GM19328 (cell line): ENCODE results near the gene TMEM144.
"Not testable (repeated sequence)": the region's sequence is repeated elsewhere in the genome, so short reads cannot be mapped to it uniquely, and the experiment has no call there.

Experiments
- ATAC-seq: cut with Tn5 transposase; IDR thresholded peaks from one replicate; pipeline ENCODE4 v1.9.1; 2021; ENCODE audit warnings: mild to moderate bottlenecking, moderate library complexity; ENCODE audit not compliant: unreplicated experiment

The TMEM144 gene

DNA sequence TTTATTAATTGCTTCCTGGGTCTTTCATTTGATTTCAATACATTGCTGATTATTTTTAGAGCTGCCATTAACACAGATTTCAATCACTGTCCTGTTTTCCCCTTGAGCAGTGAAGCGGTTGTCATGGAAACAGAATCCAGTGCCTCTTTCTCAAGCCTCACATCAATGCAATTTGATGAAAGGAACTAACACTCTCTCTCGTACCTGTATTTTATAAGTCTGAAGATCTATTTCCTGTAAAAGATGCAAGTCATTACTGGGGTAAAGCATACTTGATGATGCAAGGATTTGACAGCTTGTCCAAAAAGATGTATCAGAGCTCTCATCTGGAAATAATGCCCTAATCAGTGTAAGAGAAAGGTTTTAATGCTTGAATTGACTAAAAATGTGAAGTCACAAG, 19.6 kb upstream of the TMEM144 start:
- no peak for ATAC-seq

DNA sequence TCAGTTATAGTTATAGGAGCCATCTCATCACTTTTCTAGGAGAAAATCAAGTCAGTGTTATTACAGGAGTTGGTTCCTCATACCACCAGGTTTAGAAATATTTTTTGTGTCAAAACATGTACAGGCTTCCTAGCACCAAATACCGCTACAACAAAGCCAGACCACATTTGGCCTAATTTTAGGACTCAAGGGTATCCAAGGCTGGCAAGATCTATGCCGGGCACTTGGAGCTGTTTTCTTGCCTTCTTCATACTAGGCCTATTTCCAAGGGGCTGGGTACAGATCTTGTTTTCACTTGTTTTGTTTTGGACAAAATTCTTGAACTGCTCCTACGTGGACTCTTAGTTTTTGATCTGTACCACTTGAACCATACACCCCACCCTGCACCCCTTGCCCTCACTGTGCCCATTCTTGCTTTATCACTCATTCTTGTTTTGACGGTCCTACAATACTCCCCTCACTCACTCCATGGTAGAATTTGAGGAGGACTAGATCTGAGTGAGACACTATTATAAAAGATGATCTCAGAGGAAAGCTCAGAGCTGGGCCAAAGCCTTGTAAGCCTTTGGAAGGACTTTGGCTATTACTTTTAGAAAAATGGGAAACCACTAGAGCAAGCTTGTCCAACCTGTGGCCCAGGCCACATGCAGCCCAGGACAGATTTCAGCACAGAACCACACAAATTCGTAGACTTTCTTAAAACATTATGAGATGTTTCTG, 17.7 kb upstream of the TMEM144 start:
- ATAC-seq, result no peak

GRCh38 chr4:158193171-158193749, 17.0 kb upstream of the TMEM144 start:
- ATAC-seq, result no peak

DNA sequence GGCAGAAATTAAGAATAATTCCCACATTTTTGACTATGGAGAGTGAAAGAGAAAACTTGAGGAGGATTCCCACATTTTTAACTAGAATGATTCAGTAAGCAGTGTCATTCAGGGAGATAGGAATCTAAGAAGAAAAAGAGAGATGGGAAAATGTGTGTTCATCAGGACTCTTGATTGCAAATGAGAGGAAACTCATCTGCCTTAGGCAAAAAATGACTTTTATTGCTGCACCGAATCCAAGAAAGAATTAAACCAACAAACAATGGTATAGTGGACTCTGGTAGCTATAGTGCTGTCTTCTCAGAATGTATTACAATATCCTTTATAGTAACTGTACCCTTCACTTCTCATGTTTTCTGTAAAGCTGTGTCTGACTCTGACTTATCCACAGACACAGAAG, 15.0 kb upstream of the TMEM144 start:
- no peak for ATAC-seq

DNA sequence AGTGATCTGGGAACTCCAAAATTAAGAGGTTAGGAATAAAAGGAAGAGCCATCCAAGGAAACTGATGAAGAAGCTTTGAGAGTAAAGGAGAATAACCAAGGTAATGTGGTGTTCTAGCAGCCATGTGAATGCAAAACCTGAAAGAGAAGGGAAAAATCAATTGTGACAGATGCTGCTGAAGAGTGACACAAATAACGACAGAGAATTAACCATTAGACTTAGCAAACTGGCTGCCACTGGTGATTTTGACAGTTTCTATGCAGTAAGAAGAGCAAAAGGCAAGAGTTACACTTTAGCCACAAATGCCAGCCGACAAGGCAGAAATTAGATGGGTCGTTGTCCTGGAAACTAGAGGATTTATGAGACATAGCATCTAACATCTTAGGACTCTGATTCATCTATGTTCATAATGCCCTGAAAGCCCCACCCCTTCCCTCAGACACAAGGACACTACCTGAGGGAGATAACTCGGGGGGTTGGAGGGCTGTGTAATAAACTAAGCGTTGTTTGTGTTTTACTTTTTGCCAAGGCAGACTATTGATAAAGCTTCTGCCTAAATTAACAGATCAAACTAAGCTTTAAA, 13.0 kb upstream of the TMEM144 start:
- ATAC-seq, result no peak

DNA sequence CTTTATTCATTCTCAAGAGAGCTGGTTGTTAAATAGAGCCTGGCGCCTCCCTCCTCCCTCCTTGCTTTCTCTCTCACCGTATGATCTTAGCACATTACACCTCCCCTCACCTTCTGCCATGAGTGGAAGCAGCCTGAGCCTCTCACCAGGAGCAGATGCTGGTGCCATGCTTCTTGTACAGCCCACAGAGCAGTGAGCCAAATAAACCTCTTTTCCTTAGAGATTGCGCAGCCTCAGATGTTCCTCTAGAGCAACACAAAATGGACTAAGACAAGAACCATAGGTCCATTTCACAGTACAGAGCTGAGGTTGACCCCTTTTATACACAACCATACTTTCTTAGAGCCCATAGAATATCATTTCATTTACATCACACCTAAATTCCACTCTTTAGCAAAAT, 10.1 kb upstream of the TMEM144 start:
- no peak for ATAC-seq

DNA sequence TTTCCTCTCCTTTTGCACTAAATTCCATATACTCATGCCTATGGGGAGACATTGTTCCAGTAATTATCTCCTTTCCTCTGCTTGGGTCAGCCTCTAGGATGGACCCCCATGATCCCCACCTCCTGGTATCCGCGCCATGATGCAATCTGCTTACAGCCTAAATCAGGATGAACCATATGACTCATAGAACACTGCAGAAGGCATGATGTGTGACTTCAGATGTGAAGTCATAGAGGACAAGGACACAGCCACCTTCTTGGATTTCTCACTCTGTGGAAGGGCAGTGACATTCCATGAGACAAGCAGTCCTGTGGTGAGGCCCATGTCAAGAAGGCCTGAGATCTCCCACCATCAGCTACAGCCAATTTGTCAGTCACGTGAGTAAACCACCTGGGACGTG, 9.0 kb upstream of the TMEM144 start:
- no peak for ATAC-seq

DNA sequence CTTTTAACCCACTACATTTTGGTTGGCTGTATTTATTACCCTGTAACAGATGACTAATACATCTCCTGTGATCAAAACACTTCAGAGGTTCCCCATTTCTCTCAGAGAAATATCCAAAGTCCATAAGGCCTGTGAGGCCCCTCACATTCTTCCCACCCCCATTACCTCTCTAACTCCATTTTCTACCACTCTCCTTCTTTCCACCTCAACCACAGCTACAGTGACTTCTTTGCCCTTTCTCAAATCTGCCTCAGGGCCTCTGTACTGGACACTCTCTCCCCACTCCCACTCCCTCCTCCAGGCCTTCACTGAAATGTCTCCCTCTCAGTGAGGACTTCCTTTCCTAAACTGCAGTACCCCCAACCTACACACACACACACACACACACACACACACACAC, 8.4 kb upstream of the TMEM144 start:
- no peak for ATAC-seq

DNA sequence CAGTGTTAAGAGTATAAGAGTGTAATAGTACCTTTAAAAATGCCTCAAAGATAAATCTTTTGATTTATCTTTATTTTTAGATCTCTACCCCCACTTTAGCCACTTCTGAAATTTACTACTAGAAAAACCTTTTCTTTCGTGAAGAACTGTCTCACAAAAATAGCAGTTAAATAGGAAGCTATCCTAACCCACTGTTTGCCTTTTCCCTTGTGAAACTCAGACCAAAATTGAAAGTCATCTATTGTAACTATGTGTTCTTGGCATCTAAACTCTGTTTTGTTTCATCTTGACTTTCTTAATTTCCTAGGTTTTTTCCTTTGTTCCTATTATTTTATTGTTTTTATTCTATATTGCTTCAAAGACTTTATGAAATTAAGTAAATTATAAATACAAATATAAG, 7.8 kb upstream of the TMEM144 start:
- no peak for ATAC-seq

DNA sequence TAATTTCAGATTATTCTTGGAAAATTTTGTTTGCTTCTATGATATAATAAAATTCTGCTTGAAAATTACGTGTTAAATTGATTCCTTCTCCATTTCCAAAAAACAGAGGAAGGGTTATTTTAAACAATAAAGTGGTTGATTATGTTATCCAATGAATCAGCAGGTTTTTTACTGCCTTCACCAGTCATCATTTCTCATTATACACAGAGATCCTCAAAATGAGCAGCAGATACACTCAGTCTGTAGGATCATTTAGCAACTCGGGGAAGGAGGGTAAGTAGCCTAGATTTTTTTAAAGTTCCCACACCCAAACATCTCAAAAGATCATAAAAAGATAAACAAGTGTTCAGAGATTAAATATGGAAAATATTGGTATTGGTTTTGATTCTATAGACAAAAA, 6.8 kb upstream of the TMEM144 start:
- no peak for ATAC-seq

DNA sequence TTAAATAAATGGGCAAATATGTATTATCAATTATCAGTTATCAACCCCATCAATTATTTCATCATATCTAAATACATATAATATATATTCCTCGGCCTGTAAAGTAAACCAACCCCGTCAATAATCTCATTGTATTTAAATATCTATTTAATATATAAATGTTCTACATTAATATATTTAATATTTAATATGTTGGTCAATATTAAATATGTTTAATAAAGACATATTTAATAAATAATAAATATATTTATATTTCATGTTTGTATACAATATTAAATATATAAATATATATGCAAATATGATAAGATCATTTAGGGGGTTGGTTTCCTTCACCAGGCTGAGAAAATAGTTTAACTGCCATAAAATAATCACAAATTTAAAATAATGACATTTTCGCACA, 6.4 kb upstream of the TMEM144 start:
- no peak for ATAC-seq

DNA sequence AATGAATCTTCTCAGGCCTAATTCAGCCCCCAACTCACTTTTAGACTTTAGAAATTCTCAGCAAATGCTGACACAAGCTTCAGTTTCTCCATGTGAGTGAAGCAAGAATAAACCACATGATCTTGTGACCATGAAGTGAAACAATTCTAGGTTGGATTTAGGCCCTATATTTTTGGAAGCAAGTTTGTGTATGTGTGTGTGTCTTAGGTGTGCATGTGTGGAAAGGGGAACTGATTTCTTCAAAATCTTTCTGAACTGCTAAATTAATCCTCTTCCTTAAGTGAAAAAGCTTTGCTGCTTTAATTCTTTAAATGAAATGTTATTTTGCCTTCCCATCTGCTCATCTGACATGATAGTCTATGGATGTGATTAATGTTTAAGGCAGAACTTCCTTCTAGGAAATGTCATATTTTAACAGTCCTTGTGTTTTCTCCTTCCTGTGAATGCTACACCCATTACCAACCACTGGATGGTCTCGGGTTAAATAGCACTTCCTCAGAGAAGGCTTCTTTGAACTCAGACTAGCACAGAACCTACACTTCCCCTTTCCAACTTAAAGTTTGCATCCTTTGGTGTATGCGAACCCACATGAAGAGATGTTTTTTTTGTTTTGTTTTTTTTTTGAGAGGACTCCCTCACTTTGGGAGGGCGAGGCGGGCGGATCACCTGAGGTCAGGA, 1.2 kb upstream of the TMEM144 start:
- ATAC-seq, result no peak

DNA sequence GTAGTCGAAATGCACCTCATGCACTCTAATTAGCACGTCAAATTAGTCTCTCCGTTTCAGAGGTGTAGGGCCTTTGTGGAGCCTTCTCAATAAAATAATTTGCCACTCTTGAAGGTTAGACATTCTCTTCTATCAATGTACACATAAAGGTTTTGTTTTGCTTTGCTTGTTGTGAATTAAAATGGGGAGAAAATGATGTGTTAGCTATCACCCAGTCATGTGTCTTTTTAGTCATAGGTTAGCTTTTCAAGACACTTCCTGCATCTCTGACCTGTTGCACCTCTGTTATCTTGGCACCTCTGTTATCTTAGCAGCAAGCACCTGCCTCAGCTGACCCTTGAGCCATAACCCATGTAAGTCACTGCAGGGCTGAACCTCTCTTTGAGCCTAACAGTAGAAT, 936 bp downstream of the TMEM144 start:
- no peak for ATAC-seq

- ATAC-seq, result no peak
Measured at GRCh38 chr4:158213466-158213865, 3.2 kb downstream of the TMEM144 start.

DNA sequence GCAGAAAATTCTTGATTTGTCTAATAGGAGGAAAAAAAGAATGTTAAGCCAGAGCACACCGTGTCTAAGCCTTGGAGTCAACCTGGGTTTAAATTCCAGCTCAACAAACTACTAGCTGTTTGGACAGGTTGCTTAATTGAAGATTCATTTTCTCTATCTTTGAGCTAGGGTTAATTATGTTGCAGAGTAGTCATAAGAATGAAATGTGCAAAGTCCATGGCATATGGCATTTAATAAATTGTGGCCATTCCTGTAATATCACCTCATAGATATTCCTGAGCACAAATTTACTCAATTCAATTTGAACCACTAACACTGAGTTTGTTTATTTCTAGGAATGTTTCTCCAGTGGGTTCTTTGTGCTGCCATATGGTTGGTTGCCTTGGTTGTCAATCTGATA, 4.6 kb downstream of the TMEM144 start:
- ATAC-seq, result no peak

- ATAC-seq, result no peak
Measured at GRCh38 chr4:158217763-158218162, 7.5 kb downstream of the TMEM144 start.

GRCh38 chr4:158219623-158220022, 9.3 kb downstream of the TMEM144 start:
- no peak for ATAC-seq

- not testable (repeated sequence) for ATAC-seq
Measured at GRCh38 chr4:158224318-158224717, 14.0 kb downstream of the TMEM144 start.

DNA sequence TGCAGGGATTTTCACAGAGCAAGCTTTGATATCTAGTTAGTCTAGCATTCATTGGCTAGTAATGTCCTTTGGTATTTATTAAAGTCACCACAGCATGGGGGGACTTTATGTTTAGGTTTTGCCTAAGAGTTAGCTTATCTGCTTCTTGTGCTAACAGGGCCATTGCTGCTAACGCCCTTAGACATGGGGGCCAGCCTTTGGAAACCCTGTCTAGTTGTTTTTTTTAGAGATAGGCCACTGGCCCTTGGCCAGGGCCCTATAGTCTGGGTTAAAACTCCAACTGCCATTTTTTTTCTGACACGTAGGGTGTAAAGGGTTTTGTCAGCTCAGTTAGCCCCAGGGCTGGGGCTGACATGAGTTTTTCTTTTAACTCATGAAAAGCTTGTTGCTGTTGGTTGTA, 14.7 kb downstream of the TMEM144 start:
- ATAC-seq, result not testable (repeated sequence)

DNA sequence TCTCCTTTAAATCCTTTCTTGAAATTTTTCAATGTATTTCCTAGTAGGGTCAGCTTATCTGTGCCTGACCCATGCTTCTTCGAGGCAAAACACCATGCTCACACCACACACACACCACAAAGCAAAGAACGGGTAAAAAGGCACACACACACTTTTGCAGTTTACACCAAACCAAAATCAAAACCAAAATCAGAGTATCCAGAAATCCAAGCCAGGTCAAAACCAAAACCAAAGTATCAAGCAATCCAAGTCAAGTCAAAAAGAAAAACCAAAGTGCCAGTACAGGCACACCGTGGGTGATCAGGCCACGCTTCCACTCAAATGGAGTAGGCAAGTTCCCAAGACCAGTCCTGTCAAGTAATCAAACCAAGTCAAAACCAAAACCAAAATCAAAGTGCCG, 17.6 kb downstream of the TMEM144 start:
- ATAC-seq, result not testable (repeated sequence)

- ATAC-seq, result not testable (repeated sequence)
Measured at GRCh38 chr4:158228399-158228798, 18.1 kb downstream of the TMEM144 start.

- ATAC-seq, result no peak
Measured at GRCh38 chr4:158229768-158230167, 19.5 kb downstream of the TMEM144 start.
